ENCODE data around the gene RDH5.
"Not testable (repeated sequence)": the region's sequence is repeated elsewhere in the genome, so short reads cannot be mapped to it uniquely, and the experiment has no call there.

Gene RDH5

GRCh38 chr12:55744340-55745030, 24.3 kb downstream of the RDH5 start:
- no peak for DNase-seq (ENCODE audit: low read depth in 1 of 2, low spot score in 1 of 2)

- DNase-seq (ENCODE audit: low read depth in 1 of 2, low spot score in 1 of 2), result no peak
Measured at GRCh38 chr12:55745361-55746173, 25.4 kb downstream of the RDH5 start.

DNA sequence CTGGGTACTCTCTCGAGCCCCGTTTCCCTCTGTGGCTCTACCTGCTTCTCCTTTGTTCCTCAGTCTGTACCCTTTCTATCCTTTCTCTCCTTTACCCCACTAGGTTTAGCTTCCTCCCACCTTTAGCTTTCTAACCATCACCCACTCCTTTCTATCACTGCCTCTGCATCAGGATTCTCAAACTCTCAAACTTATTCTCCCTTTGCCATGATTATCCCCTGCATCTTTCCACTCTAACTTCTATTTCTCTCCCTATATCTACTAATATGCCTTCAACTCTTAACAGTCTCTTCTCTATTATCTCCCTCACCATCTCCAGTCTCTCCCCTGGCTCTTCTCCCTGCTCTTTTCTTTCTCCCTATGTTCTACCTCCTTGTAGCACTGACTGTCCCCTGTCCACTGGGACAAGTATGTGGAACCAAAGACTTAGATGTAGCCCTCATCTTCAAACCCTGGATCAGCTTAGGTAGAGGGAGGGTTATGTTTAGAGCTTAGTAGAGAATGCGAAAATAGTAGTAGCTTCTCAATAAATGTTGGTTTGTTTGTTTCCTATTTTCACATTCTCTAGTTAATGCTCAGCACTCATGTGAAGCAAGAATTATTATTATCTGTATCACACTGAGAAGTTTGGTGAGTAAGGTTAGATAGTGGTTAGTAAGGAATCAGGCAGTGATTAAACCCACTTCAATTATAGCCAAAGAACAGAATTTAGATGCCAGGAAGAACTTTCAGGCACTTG, 26.1 kb downstream of the RDH5 start:
- no peak for DNase-seq (ENCODE audit: low read depth in 1 of 2, low spot score in 1 of 2)

DNA sequence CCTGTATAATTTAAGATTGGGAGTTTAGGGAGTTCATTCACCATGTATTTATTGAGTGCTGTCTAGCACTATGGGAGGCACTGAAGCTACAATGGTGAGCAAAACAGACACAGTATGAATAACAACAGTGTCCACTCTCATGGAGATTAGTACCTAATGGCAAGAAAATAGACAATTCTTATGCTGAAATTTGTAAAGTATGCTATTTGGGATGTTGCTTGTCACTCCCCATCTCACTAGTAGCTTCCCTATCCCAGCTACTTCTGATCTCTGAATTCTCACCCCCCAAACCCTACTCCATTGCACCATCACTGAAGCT, 26.7 kb downstream of the RDH5 start:
- DNase-seq (ENCODE audit: low read depth in 1 of 2, low spot score in 1 of 2), result no peak

DNA sequence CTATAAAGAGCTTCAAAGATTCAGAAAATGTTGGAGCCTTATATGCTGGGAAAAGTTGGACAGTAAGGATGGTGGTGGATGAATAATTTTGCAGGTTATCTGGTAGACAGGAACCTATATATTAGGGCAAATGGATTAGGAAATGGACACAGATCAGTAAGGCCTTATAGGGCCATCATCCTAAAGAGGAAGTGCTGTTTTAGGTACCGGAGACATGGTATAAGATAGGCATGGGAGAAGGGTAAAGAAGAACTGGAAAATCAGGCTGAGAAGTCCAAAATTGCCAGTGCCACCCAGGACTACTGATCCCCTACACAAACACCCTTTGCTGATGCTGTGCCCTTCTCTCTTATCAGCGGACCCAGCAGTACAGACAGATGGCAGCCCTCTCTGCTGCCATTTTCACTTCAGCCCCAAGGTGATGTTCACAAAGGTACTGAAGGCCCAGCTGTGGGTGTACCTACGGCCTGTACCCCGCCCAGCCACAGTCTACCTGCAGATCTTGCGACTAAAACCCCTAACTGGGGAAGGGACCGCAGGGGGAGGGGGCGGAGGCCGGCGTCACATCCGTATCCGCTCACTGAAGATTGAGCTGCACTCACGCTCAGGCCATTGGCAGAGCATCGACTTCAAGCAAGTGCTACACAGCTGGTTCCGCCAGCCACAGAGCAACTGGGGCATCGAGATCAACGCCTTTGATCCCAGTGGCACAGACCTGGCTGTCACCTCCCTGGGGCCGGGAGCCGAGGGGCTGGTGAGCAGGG, 28.2 kb downstream of the RDH5 start:
- no peak for DNase-seq (ENCODE audit: low read depth in 1 of 2, low spot score in 1 of 2)

DNA sequence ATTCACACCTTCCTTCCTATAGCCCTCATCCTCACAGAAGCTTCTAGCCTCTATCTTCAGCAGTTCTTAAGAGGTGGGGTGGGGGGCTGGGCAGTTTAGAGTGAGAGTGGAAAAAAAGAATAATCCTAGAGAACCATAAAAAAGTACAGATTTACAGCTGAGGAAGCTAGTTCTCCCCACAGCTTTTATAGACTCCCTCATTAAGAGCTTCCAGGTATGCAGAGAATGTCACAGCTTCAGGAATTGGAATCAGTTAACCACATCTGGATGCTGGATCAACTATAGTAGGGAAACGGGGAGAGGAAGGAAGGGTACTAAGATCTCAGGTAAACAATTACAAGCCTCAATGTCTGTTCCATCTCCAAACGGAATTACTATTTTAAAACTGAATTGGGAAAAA, 35.1 kb downstream of the RDH5 start:
- DNase-seq (ENCODE audit: low read depth in 1 of 2, low spot score in 1 of 2), result no peak

DNA sequence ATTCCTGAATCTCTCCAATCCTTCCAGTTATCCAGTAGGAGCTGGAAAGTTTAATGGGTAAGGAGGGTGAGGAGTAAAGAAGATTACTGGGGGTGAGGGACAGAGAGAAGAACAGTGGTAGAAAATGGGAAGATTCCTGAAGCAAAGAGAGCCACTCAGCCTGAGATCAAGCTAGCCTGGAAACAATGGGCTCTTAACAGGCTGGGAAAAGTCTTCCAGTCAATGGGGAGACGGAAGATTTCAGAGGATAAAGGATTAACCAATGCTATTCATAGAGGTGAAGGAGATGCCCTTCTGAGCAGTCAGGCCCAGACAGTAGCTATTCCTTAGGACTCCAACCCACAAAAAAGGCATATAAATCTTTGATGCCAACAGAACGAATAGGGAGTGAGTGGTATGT, 37.5 kb downstream of the RDH5 start:
- DNase-seq (ENCODE audit: low read depth in 1 of 2, low spot score in 1 of 2), result no peak

- not testable (repeated sequence) for DNase-seq (ENCODE audit: low read depth in 1 of 2, low spot score in 1 of 2)
Measured at GRCh38 chr12:55758575-55758974, 38.4 kb downstream of the RDH5 start.

- no peak for DNase-seq (ENCODE audit: low read depth in 1 of 2, low spot score in 1 of 2)
Measured at GRCh38 chr12:55760663-55761062, 40.5 kb downstream of the RDH5 start.

DNA sequence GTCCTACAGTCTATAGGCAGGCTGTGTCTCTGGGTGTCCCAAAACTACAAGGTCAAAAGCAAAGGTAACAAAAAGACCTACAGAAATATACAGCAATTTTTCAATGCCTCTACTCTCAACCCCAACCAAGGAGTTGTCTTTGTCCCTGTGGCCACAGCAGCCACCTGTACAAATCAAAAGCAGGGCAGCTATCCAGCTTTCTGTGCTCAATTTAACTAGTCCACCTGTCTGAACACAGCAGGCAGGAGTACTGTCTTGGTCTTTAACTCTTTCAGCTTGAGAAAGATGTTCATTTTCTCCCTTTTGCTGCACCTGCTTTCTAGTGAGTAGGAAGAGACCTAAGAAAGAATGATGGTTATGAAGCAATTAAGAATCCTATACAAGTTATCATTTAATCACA, 42.5 kb downstream of the RDH5 start:
- DNase-seq (ENCODE audit: low read depth in 1 of 2, low spot score in 1 of 2), result no peak

- no peak for DNase-seq (ENCODE audit: low read depth in 1 of 2, low spot score in 1 of 2)
Measured at GRCh38 chr12:55765736-55766290, 45.6 kb downstream of the RDH5 start.

- DNase-seq (ENCODE audit: low read depth in 1 of 2, low spot score in 1 of 2), result no peak
Measured at GRCh38 chr12:55767156-55767555, 47.0 kb downstream of the RDH5 start.

- no peak for DNase-seq (ENCODE audit: low read depth in 1 of 2, low spot score in 1 of 2)
Measured at GRCh38 chr12:55771736-55772135, 51.5 kb downstream of the RDH5 start.
